OCI-LY3 (cell line): Measurements from ENCODE around the gene LTA4H.

Experiments used
- H2AFZ ChIP-seq: fragments of 200-600, 300-600 bp; shearing (Covaris generic); 2 replicates; pipeline ENCODE4 v1.6.0; 2014; ENCODE audit warnings: antibody characterized with exemption, low read depth, low read length
- H3K27ac ChIP-seq: fragments of 200-600, 300-600 bp; sonication (generic); 2 replicates; pipeline ENCODE4 v1.5.1; 2014; ENCODE audit warnings: mild to moderate bottlenecking, low read length, moderate library complexity, mixed read lengths
- H3K27me3 ChIP-seq: fragments of 200-600, 300-600 bp; sonication (generic); 2 replicates; pipeline ENCODE4 v1.6.1; 2014; ENCODE audit warnings: low read depth, low read length, mixed read lengths
- H3K36me3 ChIP-seq: fragments of 200-600, 300-600 bp; sonication (generic); replicated peaks from 2 replicates; pipeline ENCODE3; 2014; ENCODE audit warnings: low read depth, low read length, mixed read lengths
- H3K4me1 ChIP-seq: fragments of 300-600, 200-600 bp; sonication (generic); 2 replicates; pipeline ENCODE4 v1.6.1; 2014; ENCODE audit warnings: low read length, mixed read lengths
- H3K4me2 ChIP-seq: fragments of 200-600, 300-600 bp; sonication (generic); 2 replicates; pipeline ENCODE4 v1.6.1; 2014; ENCODE audit warnings: low read length, mixed read lengths
- H3K4me3 ChIP-seq: fragments of 300-600, 200-600 bp; sonication (generic); 2 replicates; pipeline ENCODE4 v1.5.1; 2014; ENCODE audit warnings: antibody characterized with exemption, mild to moderate bottlenecking, low read length, moderate library complexity
- H3K79me2 ChIP-seq: fragments of 300-600, 200-600 bp; shearing (Covaris generic); 2 replicates; pipeline ENCODE4 v1.6.1; 2014; ENCODE audit warnings: mild to moderate bottlenecking, low read length, mixed read lengths
- H3K9ac ChIP-seq: fragments of 300-600, 200-600 bp; shearing (Covaris generic); 2 replicates; pipeline ENCODE4 v1.6.0; 2014; ENCODE audit warnings: mild to moderate bottlenecking, low read length, moderate library complexity
- H3K9me3 ChIP-seq: fragments of 200-600, 300-600 bp; shearing (Covaris generic); 2 replicates; pipeline ENCODE4 v1.6.1; 2014; ENCODE audit warnings: low read length, mixed read lengths; ENCODE audit not compliant: insufficient read depth
- H4K20me1 ChIP-seq: fragments of 200-600, 300-600 bp; sonication (generic); 2 replicates; pipeline ENCODE4 v1.6.1; 2016; ENCODE audit warnings: low read length, mixed read lengths; ENCODE audit not compliant: insufficient read depth
- EZH2phosphoT487 ChIP-seq: fragments of 200-600 bp; shearing (Covaris generic); IDR thresholded peaks from 2 replicates; pipeline ENCODE4 v1.6.1; 2018; ENCODE audit warnings: antibody characterized with exemption, mixed run types, low read depth
- TF ChIP-seq, protein P1 (sequence below): fragments of 200-600, 300-600 bp; sonication (generic); IDR thresholded peaks from 2 replicates; pipeline ENCODE4 v1.5.1; 2014; ENCODE audit warnings: antibody characterized with exemption, low read length, low read depth

Gene LTA4H

DNA sequence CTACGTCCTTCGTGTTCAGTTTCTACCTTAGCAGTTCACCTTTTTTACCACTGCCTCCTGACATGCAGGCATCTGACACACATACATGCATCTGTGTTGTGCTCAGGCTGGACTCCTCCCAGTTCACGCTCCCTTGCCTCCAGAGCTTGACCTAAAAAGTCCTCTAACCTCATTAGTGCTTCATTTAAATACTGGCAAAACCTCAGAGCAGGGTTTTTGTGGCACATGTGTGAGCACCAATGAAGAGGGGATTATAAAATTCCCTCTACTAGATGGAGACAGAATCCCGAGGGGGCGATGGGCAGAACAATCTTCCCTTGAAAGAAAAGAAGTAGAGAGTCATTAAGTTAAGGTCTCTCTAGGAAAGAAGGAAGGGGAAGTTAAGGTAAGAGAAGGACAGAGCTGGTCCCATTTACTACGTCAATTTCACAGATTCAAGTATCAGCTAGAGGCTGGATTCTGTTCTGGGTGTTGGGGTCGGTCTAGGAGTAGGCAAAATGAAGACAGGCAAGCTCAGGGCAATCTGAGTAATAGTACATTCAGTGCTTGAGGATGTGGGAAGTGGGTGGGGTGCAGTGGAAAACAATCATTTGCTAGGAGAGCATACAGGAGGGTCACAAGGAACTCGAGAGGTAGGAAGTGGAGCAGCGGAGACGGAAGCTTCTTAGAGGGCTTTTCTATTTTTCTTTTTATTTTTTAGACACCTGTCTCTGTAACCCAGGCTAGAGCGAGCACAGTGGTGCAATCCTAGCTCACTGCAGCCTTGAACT, 46.7 kb downstream of the LTA4H start:
- no peaks in the 10 kb centered on the region for H3K4me1 ChIP-seq
- H3K4me2 ChIP-seq: no peak overlapping the region
- H3K9ac ChIP-seq: no peak overlapping the region
- no peaks in the 10 kb centered on the region for H3K79me2 ChIP-seq
- TF ChIP-seq EZH2phosphoT487: no peak
- TF ChIP-seq, protein P1, sequence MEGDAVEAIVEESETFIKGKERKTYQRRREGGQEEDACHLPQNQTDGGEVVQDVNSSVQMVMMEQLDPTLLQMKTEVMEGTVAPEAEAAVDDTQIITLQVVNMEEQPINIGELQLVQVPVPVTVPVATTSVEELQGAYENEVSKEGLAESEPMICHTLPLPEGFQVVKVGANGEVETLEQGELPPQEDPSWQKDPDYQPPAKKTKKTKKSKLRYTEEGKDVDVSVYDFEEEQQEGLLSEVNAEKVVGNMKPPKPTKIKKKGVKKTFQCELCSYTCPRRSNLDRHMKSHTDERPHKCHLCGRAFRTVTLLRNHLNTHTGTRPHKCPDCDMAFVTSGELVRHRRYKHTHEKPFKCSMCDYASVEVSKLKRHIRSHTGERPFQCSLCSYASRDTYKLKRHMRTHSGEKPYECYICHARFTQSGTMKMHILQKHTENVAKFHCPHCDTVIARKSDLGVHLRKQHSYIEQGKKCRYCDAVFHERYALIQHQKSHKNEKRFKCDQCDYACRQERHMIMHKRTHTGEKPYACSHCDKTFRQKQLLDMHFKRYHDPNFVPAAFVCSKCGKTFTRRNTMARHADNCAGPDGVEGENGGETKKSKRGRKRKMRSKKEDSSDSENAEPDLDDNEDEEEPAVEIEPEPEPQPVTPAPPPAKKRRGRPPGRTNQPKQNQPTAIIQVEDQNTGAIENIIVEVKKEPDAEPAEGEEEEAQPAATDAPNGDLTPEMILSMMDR: no peak
- no peak overlapping the region for H2AFZ ChIP-seq
- H4K20me1 ChIP-seq: no peaks in the 10 kb centered on the region
- no peaks in the 10 kb centered on the region for H3K36me3 ChIP-seq
- H3K27ac ChIP-seq: no peak overlapping the region
- H3K4me3 ChIP-seq: no peak overlapping the region
- H3K9me3 ChIP-seq: no peaks in the 10 kb centered on the region
- H3K27me3 ChIP-seq: no peaks in the 10 kb centered on the region

DNA sequence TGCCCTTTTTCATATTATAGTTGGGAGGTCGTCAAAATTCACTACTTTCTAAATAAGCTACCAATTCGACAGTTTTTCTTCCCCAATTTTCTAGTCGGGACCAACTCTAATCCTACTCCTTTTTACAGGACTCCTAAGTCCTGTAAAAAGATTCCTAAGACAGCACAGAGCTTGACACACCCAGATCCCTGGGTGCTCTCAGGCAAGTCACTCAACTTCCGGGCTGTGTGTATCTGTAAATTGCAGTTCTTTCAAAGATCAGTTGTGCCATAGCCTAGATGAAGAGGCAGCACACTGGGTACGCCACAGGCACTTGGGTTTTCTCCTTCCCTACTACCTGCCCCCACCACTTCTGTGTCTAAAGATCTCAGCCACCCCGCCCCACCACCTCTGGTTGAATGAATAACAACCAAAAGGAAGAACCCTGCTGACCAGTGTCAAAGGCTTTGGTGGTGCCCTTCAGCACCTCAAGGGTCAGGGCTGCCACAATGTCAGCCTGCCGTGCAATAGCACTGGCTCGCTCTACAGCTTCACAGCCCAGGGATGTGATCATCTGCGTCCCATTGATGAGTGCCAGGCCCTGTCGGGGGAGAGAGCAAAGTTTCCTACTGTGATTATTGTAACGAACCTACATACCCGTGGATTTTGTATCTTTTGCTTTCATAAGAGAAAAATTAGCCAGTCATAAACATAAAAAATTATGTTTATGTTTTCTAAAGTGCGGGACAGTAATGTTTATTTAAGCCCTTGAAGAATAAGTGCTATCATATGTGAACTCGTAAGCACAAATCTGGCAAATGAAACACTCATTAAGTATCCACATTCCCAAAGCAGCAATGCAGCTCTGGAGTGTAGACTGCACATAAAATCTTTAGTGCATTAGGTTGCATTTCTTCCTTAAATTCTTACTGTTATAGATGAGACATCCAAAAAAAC, 48.5 kb downstream of the LTA4H start:
- H3K79me2 ChIP-seq: no peaks in the 10 kb centered on the region
- H3K9me3 ChIP-seq: no peaks in the 10 kb centered on the region
- H3K4me3 ChIP-seq: no peak overlapping the region
- no peaks in the 10 kb centered on the region for H3K4me1 ChIP-seq
- no peak overlapping the region for H3K9ac ChIP-seq
- TF ChIP-seq EZH2phosphoT487: no peak
- TF ChIP-seq, protein P1: no peak
- no peaks in the 10 kb centered on the region for H3K27me3 ChIP-seq
- H4K20me1 ChIP-seq: no peaks in the 10 kb centered on the region
- H3K27ac ChIP-seq: no peak overlapping the region
- H3K36me3 ChIP-seq: no peaks in the 10 kb centered on the region
- no peak overlapping the region for H2AFZ ChIP-seq
- H3K4me2 ChIP-seq: no peak overlapping the region

DNA sequence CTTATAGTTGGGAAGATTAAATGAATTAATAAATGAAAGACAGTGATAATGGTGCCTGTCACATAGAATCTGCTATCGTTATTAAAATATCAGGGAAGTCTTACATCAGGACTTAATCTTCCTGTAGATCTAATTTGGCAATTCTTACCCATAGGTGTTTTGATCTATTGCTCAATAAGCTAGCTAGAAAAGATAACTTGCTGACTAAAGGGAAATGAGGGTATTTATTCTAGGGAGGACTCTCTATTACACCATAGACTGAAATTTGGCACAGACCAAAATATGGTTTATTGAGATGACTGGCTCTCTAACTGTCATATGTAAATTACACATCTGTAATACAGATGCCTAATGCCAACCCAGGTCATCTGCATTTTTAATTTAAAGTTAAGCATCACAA, 50.7 kb downstream of the LTA4H start:
- no peaks in the 10 kb centered on the region for H3K4me1 ChIP-seq
- TF ChIP-seq, protein P1: no peak
- no peak for TF ChIP-seq EZH2phosphoT487

DNA sequence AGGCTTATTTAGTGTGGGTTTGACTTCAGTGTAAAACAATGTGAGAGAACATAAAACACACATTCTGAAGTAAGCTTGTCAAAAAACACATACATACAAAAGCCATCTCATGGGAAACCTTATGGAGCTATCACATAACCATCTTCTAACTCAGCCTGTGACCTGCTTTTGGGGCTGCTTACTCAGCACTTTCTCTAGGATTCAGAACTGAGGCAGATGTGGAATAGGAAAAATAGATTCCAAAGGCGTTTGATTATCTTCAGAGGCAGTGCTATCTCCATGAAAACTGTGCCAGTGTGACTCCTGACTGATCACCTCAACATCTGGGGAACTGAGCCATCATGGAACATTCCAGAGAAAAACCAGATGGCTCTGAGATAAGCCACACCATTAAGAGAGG, 52.8 kb downstream of the LTA4H start:
- Histone ChIP-seq H3K27me3 (no peaks in the 10 kb centered on the region), H3K9ac (no peak overlapping the region), H3K4me1 (no peaks in the 10 kb centered on the region), H3K4me2 (no peak overlapping the region), H3K79me2 (no peaks in the 10 kb centered on the region), H3K4me3 (no peak overlapping the region), H3K27ac (no peak overlapping the region), H3K36me3 (no peaks in the 10 kb centered on the region), H4K20me1 (no peaks in the 10 kb centered on the region), H3K9me3 (no peaks in the 10 kb centered on the region), H2AFZ (no peak overlapping the region)
- TF ChIP-seq EZH2phosphoT487: no peak
- TF ChIP-seq, protein P1: no peak

More for the DNA sequence above, 50.7 kb downstream of the LTA4H start:
- H3K27me3 ChIP-seq: no peaks in the 10 kb centered on the region
- no peak overlapping the region for H3K27ac ChIP-seq
- H3K4me3 ChIP-seq: no peak overlapping the region
- H3K9me3 ChIP-seq: no peaks in the 10 kb centered on the region
- H4K20me1 ChIP-seq: no peaks in the 10 kb centered on the region
- no peaks in the 10 kb centered on the region for H3K79me2 ChIP-seq
- no peak overlapping the region for H3K9ac ChIP-seq
- H2AFZ ChIP-seq: no peak overlapping the region
- H3K36me3 ChIP-seq: no peaks in the 10 kb centered on the region
- no peak overlapping the region for H3K4me2 ChIP-seq
